BJ (cell line): ENCODE data around the gene ENAM. TPM values are rescaled to one million over a fixed set of nuclear protein-coding genes. Genes with fewer than 3 reads are reported as not detected.

Experiments used
- CTCF ChIA-PET: fragments of 350-600 bp; formaldehyde crosslinking; extraction: SDS; loops from one replicate; lab custom pipeline; 2021; ENCODE audit warnings: antibody characterized with exemption, inconsistent platforms; lab: Yijun Ruan, JAX
- POLR2A ChIA-PET: fragments of 300-600 bp; sonication (Branson Sonifier 250); formaldehyde crosslinking; extraction: SDS; loops from one replicate; lab custom pipeline; 2021; ENCODE audit warnings: antibody characterized with exemption; lab: Charles Lee
- DNase-seq: peaks from one replicate; pipeline ENCODE4 v3.0.0-alpha.2; 2011; ENCODE audit warnings: low read depth
- H3K27me3 ChIP-seq: 2 replicates; pipeline ENCODE4 v1.6.0; 2011; ENCODE audit warnings: low read length; ENCODE audit not compliant: control insufficient read depth, insufficient read depth
- H3K36me3 ChIP-seq: 2 replicates; pipeline ENCODE4 v1.5.1; 2011; ENCODE audit warnings: low read length; ENCODE audit not compliant: control insufficient read depth, insufficient read depth
- H3K4me3 ChIP-seq: 2 replicates; pipeline ENCODE4 v1.5.1; 2011; ENCODE audit warnings: low read depth, mild to moderate bottlenecking, control low read depth, low read length
- CTCF ChIP-seq: IDR thresholded peaks from 2 replicates; pipeline ENCODE4 v1.5.1; 2011; ENCODE audit warnings: low read depth, mild to moderate bottlenecking, control low read depth, inconsistent platforms, low read length, moderate library complexity; ENCODE audit not compliant: insufficient read depth
- polyA plus RNA-seq: library from polyadenylated mRNA; depleted of rRNA; stranded (reverse); fragments of >200 nt; gene quantifications from 2 replicates; pipeline ENCODE4 v1.2.3, GENCODE V29; 2011

Gene ENAM
- polyA plus RNA-seq, 1 experiment, result 0.01 TPM

DNA sequence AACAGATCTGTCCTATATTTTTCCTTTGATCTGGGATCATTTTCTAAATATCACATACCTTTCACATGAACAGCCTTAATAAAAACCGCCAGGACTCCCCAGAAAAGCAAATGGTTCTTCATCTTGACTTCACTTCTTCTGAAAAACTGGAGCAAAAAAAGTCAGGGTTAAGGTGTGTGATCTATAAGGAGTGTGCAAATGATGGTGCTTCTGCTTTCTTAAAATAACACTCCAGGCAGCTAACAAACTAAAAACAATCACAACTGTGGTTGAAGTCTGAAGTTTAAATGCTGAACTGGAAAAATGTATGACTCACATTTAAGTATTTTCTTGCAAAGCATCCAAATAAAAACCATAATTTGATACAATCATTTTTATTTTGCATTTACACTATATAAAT lies 37.8 kb downstream of the ENAM start, which contains the start of gene JCHAIN:
Gene JCHAIN, minus strand, starts transcription at position 140 of the 400 bp plus-strand sequence. Its CDS starts 18 bp downstream, at position 122.
- POLR2A ChIA-PET, result no interaction called here
- TF ChIP-seq CTCF, result no peak
- Histone ChIP-seq H3K36me3 (no peaks in the 10 kb centered on the region), H3K27me3 (no peaks in the 10 kb centered on the region), H3K4me3 (no peak within 1 kb of the TSS; the same call in 1 of the 2 replicates)
- CTCF ChIA-PET, result interaction anchor here (1.7 to 2.2 kb wide), 2 partner anchors 14 to 23 kb away, joined by 5 to 11 read pairs; no protein-coding TSS in a partner anchor
- DNase-seq, result no peak

DNA sequence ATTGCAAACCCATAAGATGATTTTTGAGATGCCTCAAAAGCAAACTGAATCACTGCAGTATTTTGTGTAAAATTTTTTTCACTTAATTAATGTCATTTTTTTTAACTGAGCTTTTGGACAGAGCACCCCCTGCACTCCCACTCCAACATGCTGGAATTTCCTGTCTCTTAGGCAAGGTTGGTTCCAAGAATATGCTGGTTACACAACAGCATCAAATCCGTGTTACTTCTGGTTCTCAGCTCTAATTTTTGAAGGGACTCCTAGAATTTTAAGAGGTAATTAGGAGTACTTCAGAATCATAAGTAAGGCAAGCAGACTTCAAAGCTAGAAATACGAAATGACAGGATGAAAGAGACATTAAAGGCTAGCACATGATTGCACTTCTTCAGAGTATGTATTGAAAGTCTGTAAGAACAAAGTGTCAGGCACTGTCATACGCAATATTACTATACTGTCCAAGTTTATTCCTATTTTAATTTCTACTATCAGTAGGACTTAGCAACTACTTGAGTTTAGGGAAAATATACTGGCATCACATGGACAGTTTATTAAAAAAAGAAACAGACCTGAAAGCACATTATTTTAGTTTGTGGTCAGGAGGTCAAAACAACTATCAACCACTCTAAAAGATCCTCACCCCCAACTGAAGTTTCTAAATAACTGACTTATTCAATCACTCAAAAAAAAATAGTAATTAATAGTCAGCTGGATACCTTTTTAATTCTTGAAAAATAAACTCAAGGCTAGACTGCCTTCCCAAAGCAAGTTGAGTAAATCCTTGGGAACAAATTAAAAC lies 39.4 kb downstream of the ENAM start:
- TF ChIP-seq CTCF, result no peak

GRCh38 chr4:70670332-70671014 lies 41.9 kb downstream of the ENAM start:
- DNase-seq, result peak; percentile 44
- H3K36me3 ChIP-seq, result no peaks in the 10 kb centered on the region
- H3K4me3 ChIP-seq, result no peak overlapping the region
- H3K27me3 ChIP-seq, result no peaks in the 10 kb centered on the region
- no peak for TF ChIP-seq CTCF
- ChIA-PET POLR2A (interaction anchor here (0.6 kb wide), 1 partner anchor 51 kb away, joined by 3 read pairs; the partner anchor contains the start of gene RUFY3), CTCF (interaction anchor here (0.6 to 2.1 kb wide), 4 partner anchors 17 to 77 kb away, joined by 3 to 10 read pairs (median 6); no protein-coding TSS in a partner anchor)

More for the DNA sequence above, 39.4 kb downstream of the ENAM start:
- ChIA-PET POLR2A (interaction anchor here (0.6 kb wide), 1 partner anchor 27 kb away, joined by 4 read pairs; no protein-coding TSS in a partner anchor), CTCF (interaction anchor here (0.7 to 2.1 kb wide), 5 partner anchors 10 to 68 kb away, joined by 3 to 8 read pairs (median 3); partner anchors contain the start of gene UTP3)
- Histone ChIP-seq H3K27me3 (no peaks in the 10 kb centered on the region), H3K36me3 (no peaks in the 10 kb centered on the region), H3K4me3 (no peak overlapping the region)
- DNase-seq, result no peak

DNA sequence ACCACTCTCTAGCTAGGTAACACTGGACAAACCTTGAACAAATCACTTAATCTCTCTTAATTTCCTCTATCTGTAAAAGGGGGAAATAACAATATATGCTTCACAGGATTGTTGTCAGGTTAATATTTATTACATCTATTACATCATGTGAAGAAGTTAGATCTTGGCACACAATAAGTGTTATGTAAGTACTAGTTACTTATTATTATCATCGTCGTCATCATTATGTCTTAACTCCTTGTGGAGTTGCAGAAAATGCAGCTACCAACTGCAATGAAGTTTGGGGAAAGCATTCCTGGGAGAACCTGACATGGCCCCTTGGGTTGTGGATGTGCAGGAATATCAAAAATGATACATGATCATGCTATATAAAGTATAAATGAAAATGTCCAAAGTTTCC lies 42.5 kb downstream of the ENAM start:
- ChIA-PET POLR2A (interaction anchor here (0.5 kb wide), 1 partner anchor 51 kb away, joined by 3 read pairs; the partner anchor contains the start of gene RUFY3), CTCF (interaction anchor here (1.5 to 2.1 kb wide), 2 partner anchors 16 to 19 kb away, joined by 9 to 10 read pairs; no protein-coding TSS in a partner anchor)
- H3K36me3 ChIP-seq, result no peaks in the 10 kb centered on the region
- no peak overlapping the region for H3K4me3 ChIP-seq
- no peak for DNase-seq
- H3K27me3 ChIP-seq, result no peaks in the 10 kb centered on the region
- no peak for TF ChIP-seq CTCF
